Epithelial cell of esophagus (primary cell): ENCODE results near the gene NTN5.
A peak's percentile ranks its signal among the peaks of the same experiment; 100 is the strongest.

Experiments used
- DNase-seq: peaks from one replicate; pipeline ENCODE4 v3.0.0; 2010; ENCODE audit warnings: low read depth
- H3K4me3 ChIP-seq: 2 replicates; pipeline ENCODE4 v1.5.1; 2011; ENCODE audit warnings: mild to moderate bottlenecking, low read length, control low read depth
- TF ChIP-seq, protein P1 (sequence below): IDR thresholded peaks from 2 replicates; pipeline ENCODE4 v1.5.1; 2011; ENCODE audit warnings: low read depth, mild to moderate bottlenecking, low read length, control low read depth, inconsistent platforms; ENCODE audit not compliant: insufficient read depth; ENCODE audit errors: missing control alignments

NTN5 gene

DNA sequence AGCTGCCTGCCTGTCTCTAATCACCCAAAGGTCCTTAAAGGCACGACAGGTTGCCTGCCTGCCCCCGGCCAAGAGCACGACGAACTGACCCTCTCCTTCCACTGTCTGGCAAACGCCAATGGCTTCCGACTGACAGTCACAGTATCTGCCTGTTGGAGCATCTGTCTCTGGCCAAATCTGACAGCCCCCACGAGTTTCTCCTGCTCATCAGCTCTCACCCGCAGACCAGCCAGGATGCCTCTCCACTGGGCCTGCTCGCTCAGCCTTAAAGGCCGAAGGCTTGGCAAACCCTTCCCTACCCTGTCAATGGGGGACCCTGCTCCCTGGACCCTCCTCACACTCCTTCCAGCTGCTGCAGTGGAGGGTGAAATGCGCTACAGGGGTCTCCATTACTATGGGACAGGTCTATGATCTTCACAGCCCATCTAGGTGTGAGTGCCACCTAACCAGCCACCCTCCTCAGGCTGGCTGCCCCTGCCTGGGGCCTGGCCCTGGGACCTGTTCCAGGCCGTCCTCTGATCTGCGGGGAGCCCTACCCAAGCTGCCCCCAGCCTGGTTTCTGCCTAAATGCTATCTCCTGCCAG is 58.9 kb downstream of the NTN5 start:
- TF ChIP-seq, protein P1, sequence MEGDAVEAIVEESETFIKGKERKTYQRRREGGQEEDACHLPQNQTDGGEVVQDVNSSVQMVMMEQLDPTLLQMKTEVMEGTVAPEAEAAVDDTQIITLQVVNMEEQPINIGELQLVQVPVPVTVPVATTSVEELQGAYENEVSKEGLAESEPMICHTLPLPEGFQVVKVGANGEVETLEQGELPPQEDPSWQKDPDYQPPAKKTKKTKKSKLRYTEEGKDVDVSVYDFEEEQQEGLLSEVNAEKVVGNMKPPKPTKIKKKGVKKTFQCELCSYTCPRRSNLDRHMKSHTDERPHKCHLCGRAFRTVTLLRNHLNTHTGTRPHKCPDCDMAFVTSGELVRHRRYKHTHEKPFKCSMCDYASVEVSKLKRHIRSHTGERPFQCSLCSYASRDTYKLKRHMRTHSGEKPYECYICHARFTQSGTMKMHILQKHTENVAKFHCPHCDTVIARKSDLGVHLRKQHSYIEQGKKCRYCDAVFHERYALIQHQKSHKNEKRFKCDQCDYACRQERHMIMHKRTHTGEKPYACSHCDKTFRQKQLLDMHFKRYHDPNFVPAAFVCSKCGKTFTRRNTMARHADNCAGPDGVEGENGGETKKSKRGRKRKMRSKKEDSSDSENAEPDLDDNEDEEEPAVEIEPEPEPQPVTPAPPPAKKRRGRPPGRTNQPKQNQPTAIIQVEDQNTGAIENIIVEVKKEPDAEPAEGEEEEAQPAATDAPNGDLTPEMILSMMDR, result no peak
- DNase-seq, result no peak
- H3K4me3 ChIP-seq, result peak overlapping the region; percentile 26

DNA sequence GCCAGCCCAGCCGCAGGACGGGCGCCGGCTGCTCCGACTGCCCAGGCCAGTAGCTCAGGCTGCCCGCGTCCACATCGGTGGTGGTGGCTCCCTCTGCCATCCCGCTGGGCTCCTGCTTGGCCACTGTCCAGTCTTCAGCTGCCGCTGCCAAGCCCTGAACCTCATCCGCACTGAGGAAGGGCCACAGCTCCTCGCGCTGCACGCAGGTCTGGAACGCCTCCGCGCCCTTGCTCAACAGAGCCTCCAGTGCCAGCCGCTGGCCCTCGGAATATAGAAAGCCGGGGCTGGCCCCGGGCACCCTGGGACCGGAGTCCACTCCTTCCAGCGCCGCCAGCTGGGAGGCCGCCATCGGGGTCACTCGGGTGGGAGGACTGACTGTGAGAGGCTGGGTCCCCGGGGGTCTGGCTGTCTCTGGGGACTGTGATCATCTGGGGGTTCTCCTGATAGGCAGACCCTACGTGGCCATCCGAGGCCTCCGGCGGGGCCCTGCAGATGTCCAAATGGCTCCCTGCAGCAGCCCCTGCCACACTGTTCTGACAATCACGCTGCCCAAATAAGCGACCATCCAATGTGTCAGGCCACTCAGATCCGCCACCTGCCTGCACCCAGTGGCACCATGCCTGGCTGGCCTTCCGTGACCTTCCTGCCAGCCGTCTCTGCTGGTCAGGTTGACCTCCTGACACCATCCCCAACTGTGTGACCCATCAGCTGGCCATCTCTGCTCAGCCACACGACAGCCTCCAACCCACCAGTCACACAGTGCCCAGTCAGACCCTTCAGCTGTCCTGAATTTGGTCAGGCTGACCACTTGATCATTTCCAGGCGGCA is 59.6 kb downstream of the NTN5 start:
- no peak for DNase-seq
- TF ChIP-seq, protein P1, result no peak
- no peak overlapping the region for H3K4me3 ChIP-seq

DNA sequence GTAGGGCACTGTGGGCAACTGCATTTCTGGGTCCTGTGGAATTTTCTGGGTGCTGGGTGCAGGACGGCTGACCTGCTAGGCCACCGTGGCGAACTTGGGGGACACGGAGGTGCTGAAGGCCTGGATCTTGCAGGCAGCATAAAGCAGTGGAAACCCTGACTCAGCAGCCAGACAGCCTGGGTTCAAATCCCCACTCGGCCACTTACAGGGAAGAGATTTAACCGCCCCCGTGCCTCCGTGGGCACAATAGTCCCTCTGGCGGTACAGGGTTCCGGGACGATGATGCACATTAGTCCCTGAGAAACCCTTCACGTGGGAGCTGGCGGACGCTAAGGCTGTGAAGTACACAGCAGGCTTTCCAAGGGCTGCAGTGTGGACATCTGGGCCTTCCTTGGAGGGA is 60.9 kb downstream of the NTN5 start:
- H3K4me3 ChIP-seq, result no peak overlapping the region
- no peak for DNase-seq
- TF ChIP-seq, protein P1, result no peak
